HepG2 (cell line): ENCODE data around the gene SOBP.

Experiments used
- FOXM1 ChIP-seq: sonication (generic); formaldehyde crosslinking; IDR thresholded peaks from 2 replicates; pipeline ENCODE4 v1.5.0; 2020; ENCODE audit warnings: missing genetic modification reagents
- HNRNPUL1 ChIP-seq: fragments of 200-400 bp; formaldehyde crosslinking; IDR thresholded peaks from 2 replicates; pipeline ENCODE4 v1.6.1; 2017; ENCODE audit warnings: low read depth, mild to moderate bottlenecking, low read length, moderate library complexity
- RBM39 ChIP-seq: fragments of 200-400 bp; formaldehyde crosslinking; IDR thresholded peaks from one replicate; pipeline ENCODE4 v1.6.1; 2018; ENCODE audit warnings: antibody characterized with exemption, mild to moderate bottlenecking, low read depth, low read length; ENCODE audit not compliant: poor library complexity, severe bottlenecking
- ZNF768 ChIP-seq: sonication (generic); formaldehyde crosslinking; IDR thresholded peaks from 2 replicates; pipeline ENCODE4 v1.4.0; 2020; ENCODE audit warnings: missing genetic modification reagents

GRCh38 chr6:107612762-107613415 is 123.0 kb downstream of the SOBP start:
- no peak for TF ChIP-seq FOXM1 (CRISPR knock-in tag)
- TF ChIP-seq HNRNPUL1: no peak
- TF ChIP-seq ZNF768 (CRISPR knock-in tag): no peak
- TF ChIP-seq RBM39: no peak
